Measurements from ENCODE around the gene PGM2.

DNA sequence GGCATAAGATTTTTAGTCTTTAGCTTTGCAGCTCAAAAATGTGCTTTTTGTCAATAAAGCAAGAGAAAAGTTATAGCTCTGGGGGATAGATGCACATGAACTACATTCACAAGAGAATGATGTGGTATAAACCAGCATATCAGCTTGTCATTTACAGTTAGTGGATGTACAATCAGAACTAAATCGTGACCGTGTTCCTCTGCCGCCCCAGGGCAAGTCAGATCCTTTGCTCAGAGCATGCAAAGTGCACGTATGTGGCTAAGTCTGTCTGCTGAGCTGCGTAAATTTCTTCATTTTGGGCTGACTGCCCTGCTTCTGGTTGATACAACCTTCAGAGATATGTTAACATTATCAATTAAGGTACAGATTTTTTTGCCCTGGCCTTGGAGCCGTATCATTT lies 9.3 kb downstream of the PGM2 start:
- TF ChIP-seq POLR2AphosphoS5 (IDR thresholded peaks at IDR 0.05) = no peak
- TF ChIP-seq CTCF (IDR thresholded peaks at IDR 0.05) = no peak
- TF ChIP-seq POLR2A (IDR thresholded peaks at IDR 0.05) = no peak
- no peak for TF ChIP-seq EP300 (IDR thresholded peaks at IDR 0.05)

Data from upper lobe of left lung (tissue), 4 donors.